LoVo (cell line): Measurements from ENCODE around the gene AAMP.
A peak's percentile ranks its signal among the peaks of the same experiment; 100 is the strongest.

Source experiments
- DNase-seq: peaks from one replicate; pipeline ENCODE4 v3.0.0-alpha.2; 2016; ENCODE audit warnings: low spot score

AAMP gene

DNA sequence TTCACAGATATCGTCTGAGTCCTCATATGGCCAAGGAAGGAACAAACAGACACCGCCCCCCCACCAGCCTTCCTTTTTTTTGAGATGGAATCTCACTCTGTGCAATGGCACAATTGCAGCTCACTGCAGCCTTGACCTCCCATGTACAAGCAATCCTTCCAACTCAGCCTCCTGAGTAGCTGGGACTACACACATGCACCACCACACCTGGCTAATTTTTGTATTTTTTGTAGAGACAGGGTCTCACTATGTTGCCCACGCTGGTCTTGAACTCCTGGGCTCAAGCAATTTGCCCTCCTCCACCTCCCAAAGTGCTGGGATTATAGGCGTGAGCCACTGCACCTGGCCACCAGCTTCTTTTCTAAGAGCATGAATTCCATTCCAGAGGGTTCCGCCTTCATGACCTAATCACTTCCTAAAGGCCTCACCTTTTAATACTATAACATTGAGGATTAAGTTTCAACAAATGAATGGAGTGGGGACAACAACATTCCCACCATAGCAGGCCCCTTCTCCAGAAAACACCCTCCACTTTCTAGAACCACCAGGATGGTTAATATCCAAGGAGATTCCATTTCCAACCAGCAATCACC is 24.6 kb upstream of the AAMP start:
- no peak for DNase-seq

DNA sequence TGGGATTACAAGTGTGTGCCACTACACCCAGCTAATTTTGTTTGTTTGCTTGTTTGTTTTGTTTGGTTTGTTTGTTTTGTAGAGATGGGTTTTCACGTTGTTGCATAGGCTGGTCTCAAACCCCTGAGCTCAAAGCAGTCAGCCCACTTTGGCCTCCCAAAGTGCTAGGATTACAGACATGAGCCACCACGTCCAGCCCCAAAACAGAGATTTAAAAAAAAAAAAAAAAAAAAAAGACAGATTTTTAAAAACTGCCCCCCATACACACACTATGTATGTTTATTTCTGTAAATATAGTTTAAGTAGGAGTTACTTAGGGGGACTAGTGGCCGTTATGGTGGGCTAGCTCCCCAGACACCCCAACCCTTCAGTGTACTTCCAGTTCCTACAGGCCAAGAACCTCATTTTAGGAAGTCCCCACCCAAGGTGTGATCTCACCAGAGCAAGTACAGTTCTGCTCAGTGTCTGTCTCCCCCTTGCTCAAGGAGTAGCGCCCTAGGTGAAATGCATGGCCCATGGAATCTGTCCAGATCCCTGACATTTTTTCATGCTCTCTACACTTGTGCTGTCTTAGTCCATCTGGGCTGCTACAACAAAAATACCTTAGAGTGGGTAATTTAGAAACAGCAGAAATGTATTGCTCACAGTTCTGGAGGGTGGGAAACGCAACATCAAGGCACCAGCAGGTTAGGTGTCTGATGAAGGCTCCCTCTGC is 23.9 kb upstream of the AAMP start:
- DNase-seq, result no peak

DNA sequence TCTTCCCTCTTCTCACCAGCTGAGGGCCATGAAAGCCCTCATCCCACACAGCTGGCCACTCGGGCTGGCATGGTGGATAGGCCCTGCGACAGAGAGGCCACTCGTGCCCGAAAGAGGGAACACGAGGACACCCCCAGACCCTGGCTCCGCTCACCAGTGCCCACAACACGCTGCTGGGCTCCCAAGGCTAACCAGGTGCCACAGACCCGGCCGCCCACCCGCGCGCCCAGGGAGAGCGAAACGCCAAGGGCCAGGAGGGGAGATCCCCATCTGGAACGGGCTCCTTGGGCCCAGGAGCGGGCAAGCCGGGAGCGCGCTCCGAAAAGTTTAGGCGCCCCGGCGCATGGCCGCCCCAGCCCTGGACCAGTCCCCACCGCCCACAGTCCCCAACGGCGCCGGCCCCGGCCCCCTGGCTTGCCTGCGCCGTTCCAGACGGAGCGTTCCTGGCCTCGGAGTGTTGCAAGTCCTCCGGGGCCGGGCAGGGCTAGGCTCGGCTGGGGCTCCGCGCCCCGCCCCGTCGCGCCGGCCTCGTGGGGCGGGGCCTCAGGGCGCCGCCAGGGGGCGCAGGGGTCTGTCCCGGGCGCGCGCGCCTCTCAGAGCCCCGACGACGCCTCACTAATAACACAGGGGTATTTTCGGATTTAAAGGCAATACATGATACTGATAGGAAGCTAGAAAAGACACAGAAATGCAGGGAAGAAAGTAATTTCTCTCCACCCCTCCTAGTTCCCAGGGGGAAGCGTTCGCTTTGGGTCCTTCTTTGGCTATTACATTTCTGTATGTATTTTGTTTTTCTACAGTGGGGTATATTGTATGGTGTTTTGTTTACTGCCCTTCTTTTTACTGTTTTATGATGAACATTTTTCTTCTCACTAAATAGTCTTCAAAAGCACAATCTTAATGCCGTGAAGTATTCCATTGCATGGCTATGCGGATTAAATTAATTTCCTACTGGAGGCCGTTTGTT is 22.4 kb upstream of the AAMP start, which contains the start of gene TMBIM1:
Gene TMBIM1 (minus strand): TSS at position 456 of the 967 bp plus-strand sequence. CDS start 10,362 bp downstream, outside the sequence.
- DNase-seq, result peak; percentile 86

DNA sequence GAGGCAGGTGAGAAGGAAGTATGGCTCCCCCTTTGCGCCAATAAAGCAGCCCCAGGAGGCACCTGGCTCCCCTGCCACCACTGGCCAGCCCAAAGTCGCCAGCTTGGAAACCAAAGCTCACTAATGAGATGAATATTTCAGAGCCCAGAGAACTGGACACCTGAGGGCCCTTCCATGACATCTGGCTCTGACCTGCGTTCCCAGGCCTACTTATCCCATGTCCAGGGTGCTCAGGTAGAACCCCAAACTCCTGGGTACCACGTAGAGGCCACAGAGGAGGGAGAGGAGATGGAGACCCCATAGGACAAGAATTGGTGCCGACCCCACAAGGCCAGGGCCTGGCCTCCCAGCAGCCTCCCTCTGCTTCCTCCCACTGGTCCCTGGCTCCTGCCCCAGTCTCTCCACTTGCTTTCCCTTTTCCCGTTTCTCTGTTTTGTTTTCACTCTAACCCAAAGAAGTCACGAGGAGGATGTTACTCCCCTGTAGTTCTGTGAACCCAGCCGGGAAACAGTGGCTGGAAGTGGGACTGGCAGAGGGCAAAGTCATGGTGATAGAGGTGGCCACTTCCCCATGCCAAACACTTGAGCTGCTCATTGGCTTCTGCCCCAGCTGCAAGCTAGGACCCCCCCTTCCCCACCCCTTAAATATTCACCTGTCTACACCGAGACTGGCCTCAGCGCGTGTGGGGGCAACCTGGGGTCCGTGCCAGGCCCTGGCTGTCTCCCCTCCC is 21.5 kb upstream of the AAMP start:
- no peak for DNase-seq

DNA sequence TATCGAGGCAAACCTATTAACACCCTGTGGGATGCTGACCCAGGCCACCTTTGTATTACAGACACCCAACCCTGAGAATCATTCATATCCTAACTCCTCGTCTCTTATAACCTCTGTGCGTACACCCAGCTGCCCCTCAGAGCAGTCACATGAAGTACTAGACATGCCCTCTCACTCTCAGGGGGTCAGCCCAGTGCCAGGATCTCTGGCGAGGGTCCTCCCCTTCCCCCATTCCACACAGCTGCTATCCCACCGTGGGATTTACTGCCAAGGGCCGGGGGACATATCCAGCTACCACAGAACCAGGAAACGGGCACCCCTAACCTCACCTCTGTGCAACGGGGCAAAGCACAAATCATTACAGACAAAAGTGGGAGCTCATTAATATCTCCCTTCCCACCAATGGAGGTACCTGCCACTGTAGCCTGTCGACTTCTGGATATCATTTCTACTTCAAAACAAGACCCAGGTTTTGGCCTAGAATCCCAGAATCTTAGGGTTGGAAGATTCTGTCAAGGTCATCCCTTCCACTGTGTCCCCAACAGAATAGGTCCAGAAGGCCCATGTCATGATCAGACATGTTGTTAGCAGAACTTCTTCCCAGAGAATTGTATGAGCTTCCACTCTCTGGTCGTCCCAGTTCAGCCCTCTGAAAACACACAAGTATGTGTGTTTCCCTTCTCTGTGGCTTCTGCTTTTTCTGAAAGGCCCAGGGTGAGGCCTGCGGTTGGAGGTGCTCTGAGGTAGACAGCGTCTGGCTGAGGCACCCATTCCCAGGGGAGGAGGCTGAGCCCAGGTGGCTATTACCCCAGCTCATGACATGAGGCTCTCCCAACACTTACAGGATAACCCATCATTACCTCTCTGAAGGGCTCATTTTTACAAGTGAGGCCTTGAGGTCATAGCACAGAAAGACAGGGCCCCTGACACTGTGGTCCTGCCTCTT is 20.7 kb upstream of the AAMP start:
- no peak for DNase-seq

DNA sequence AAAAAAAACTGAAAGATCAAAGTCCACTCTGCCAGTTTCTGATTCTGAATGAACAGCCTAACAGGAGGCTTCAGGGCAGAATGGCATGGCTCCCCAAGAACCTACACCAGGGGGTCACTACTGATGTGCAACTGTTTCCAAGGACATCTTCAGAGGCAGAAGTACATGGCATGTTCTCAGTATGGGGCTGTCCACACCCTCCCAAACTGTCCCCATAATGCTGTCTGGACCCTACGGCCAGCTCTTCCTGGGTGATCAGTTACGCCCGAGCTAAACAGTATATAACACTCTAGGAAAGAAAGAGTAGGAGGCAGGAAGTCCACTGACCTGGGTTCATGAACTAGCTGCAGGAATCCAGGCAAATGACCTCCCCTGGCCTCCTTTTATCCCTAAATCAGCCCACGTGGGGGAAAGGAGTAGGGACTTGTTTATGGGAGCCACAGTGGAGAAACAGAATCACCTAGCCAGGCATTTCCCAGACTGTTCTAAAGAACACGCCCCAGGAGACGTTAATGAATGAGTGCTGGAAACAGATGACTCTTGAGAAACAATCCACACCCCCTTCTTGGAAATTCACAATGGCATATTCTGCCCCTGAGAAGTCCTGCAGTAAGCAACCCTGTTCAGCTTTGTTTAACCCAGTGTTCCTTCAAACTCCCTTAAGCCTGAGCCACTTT is 19.8 kb upstream of the AAMP start:
- peak; percentile 34 for DNase-seq

DNA sequence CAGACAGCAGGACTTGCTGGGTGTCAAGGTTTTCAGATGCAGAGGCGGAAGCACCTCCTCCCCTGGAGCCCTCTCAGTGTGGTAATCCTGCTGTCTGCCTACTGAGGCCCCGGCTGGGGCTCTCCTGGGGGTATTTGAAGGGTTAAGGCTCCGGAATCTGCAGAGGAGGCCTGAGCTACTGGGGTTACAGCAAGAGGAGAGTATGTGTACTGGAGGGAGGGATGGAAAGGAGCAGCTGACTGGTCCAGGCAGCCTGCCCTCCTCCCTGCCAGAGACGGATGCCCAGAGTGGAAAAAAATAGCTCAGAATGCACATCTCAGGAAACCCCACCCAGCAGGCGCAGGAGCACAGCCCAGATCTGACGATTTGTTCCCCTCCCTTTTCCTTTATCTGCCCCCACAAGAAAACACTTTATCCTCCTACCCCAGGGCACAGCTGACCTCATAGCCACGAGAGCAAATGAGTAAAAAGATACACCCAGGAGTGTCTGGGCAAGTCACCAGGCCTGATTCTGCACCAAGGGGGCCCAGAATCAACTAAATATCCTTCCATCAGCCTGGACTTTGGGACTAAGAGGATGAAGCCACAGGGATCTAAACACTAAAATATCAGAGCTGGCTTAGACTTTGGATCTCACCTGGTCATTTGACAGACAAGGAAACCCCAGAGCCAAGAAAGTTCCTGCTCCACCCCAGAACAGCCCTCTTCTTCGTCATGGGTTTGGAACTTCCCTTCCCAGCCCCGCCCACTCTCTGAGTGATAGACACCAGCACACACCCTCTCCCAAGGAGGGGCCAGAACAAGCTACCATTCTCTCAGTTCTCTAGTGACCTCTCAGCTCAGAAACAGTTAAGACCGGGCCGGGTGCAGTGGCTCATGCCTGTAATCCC is 16.9 kb upstream of the AAMP start:
- peak; percentile 95 for DNase-seq

DNA sequence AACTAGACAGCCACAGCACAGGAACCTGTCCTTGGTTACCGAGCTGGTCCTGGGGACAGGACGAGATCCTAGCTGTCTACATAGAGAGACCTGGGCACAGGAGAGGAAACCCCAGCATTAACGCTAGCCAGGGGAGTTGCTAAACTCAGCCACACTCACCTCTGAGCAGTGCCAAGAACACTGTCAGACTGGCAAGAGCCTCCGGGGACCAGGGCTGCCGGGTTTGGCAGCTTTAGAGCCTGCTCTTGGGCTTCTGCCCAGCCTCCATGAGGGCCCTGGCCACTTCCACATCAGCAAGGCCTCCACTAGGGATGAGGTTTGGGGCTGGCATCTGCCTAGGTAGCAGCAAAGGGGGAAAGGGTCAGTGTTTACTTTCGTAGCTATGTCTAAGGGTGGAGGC is 15.7 kb upstream of the AAMP start:
- no peak for DNase-seq

DNA sequence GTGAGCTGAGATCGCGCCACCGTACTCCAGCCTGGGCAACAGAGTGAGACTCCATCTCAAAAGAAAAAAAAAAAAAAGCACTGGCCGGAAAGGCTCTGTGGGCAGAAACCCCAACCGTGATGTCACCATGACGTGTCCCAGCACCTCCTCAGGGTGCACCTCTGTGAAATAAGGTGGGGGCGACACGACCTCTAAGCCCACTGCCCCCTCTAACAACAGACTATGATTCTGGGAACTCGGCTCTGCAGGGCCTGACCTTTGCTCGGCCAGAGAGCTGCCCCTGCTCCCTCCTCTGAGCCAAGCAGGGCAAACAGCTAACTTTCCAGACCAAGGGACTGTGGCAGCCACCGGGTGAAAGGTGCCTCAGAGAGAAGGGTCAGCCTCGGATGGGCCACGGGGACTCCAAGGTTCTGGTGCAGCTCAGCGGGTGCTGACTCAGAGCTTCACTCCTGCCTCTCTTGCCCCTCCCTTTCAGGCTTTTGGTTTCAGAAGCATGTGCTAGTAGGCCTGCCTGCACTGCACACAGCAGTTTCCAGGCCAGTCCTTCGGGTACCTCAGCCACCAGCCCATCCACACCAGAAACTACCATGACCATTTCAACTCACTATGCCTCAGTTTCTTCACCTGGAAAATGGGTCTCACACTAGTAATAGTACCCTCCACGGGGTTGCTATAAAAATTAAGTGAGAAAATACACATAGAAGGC is 14.3 kb upstream of the AAMP start:
- no peak for DNase-seq

DNA sequence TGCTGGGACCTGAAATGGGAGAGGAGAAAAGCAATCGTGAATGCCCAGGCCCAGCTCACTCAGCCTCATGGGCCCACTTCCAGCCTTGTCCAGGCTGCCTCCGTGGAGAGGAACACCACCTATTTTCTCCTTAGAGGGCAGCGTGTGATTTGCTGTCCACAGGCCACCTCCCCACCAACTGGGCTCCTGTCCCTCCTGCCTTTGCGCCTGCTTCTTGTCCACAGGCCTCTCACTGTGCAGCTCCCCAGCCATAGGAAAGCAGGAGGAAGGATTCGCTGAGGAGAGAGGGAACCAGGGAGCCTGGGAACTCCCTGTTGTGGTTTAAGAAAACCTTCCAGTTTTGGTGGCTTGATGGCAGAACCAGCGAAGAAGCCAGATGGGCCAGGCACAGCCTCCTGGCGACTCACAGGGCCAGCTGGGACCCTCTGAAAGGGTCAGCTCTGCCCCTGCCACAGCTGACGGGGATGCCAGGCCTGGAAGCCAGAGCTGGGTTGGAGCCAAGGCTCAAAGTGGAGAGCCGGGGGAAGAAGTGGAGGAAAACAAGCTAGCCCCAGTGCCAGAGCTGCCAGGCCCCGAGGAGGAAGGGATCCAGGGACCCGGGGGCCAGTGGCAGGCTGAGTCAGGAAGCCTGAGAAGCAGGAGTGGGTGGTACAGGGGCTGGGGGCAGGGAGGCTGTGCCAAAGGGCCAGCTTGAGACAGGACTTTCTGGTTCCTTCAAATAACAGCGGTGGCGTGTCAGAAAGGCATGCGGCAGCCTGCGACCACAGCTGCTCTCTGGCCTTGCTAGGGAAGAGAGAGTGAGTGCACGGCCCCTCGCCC is 12.4 kb upstream of the AAMP start:
- no peak for DNase-seq

DNA sequence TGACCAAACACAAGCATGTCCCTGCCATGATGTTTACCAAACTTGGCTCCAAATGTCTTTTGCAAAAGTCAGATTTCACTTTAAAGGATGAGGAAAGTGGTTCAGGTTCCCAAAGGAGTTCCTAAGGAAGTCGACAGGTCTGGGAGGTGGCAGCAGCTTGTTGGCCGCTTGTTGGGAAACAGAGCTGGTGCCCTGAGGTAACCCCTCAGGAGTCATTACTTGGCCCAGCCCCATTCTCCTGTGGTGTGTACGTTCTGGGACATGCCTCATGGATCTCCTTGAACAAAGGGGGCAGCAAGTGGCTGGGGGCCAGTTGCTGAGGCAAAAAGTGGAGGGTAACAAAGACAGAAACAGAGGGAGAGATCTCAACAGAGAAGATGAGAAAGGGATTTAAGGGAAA is 11.5 kb upstream of the AAMP start:
- DNase-seq, result no peak

DNA sequence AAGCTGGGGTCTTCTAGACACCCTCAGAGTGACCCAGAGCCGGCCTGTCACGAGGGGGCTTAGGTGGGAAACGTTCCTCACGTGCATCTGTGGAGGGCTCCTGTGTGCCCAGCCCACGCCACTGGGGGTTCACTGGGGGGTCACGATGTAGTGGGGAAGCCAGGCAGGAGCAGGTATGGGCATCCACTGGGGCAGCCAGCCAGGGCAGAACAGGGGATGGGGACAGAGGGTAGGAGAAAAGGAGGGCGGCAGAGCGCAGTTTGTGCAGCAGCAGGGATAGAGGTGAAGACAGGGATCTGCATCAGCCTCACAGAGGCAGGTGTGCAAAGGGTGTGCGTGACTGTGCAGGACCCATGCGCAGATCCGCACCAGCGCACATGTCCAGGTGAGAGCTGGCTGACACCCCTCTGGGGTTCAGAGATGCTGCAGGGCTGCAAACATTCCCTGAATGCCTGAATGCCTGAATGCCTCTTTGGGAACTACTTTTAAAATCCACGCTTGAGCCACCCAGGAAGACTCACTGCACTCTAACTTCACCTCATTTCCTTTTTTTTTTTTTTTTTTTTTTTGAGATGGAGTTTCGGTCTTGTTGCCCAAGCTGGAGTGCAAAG is 10.4 kb upstream of the AAMP start:
- no peak for DNase-seq

DNA sequence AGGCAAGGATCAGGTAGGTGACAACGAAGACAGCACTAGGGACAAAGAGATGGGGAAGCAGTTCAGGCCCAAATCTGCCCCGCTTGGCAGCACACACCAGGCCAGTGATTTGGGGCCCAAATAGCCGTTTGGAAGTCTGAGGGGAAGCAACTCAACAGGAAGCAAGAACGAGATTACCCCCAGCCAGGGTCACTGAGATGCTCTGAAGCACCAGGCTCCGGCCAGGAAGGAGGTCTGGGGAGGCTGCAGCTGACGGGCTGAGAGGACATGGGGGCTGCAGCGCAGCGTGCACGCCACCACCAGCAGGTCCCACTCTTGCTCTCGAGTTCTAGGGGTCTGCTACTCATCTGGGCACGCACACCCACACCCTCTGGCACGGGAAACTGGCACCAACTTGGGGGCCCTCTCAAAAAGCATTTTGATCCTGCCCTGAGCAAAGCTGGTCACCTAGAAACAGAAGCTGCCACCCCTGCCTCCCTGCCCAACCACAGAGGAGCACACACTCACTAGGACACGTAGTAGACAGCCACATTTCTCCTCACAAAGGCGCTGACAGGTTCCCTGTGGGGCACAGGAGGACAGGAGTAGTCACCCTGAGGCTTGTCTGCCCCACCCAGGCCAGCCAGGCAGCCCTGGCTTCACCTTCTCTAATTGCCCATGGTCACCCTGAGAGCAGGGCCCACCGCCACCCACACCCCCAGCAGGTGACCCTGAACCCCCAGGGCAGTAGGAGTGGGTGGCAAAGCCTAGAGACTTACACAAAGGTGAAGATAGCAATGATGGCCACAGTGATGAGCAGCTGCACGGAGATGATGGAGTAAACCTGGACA is 8.8 kb upstream of the AAMP start:
- no peak for DNase-seq

DNA sequence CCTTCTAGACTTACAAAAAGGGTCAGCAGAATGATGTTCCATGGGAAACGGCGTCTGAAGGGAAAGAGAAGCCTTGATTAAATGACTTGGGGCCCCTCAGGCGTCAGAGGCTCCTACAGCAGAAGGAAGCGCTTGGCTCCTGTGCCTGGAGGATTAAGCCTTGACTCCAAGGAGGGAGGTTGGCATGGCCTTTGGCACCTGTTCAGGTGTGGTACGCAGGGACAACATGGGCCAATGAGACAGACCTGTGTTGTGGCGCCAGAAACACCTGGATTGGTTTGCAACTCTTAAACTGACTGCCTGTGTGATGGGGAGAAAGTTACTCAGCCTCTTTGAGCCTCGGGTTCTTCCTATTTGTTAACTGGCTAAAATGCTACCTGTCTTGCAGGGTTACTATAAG is 8.0 kb upstream of the AAMP start:
- no peak for DNase-seq

DNA sequence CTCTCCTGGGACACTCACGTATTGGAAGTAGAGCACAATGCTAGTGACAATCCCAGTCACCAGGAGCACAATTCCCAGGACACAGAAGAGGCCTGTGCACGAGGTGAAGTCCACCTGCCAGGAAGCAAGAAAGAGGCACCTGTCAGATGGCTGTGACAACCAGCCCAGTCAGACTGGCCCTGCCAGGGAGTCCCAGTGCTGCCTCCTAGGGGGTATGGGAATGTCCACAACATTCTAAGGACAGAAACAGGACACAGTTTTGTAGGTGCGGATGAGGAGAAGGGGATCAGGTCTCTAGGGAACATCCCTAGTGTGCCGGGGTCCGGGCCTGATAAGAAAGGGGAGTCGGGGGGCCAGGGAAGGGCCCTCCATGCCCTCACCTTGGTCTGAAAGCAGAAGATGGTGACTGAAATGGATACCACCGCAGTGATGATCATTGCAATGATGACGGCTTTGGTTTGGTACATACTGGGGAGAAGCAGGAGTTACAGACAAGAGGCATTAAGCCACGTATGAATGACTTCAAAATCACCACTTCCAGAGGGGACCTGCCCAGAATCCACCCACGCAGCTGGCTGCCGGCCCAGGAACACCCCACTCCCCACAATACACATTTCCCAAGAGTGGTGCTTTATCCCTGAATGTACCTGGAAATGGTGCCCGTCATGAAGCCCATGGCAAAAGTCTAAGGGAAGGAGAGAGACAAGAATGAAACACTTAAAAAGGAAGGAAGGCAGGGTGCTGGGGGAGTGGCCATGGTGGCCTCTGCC is 7.2 kb upstream of the AAMP start:
- DNase-seq, result no peak
